ENCODE measurements around the gene IQCH. TPM values are rescaled to one million over a fixed set of nuclear protein-coding genes. Genes with fewer than 3 reads are reported as not detected.

The IQCH gene
- total RNA-seq, 2 donors from 2014 or later = 3.6 to 3.7 TPM

- DNase-seq (no peak), ATAC-seq (replicated peaks in 1 of 2) (no peak)
- Mint-ChIP-seq H3K9me3 (no peaks in the 10 kb centered on the region), H3K27ac (no peak overlapping the region), H3K27me3 (ENCODE audit: low read depth) (no peaks in the 10 kb centered on the region), H3K4me1 (ENCODE audit: low read depth) (peaks cover 7% of the 10 kb centered on the region), H3K4me3 (no peak overlapping the region), H3K36me3 (ENCODE audit: insufficient read depth in 2 of 2) (no peaks in the 10 kb centered on the region)
These were observed 126.9 kb downstream of the IQCH start for GRCh38 chr15:67381416-67382045.

- Mint-ChIP-seq H3K9me3 (no peaks in the 10 kb centered on the region), H3K4me1 (ENCODE audit: low read depth) (peaks cover 7% of the 10 kb centered on the region), H3K4me3 (no peak overlapping the region), H3K27ac (no peak overlapping the region), H3K27me3 (ENCODE audit: low read depth) (no peaks in the 10 kb centered on the region), H3K36me3 (ENCODE audit: insufficient read depth in 2 of 2) (no peaks in the 10 kb centered on the region)
- no peak for ATAC-seq (replicated peaks in 1 of 2)
- no peak for DNase-seq
These were observed 128.1 kb downstream of the IQCH start for GRCh38 chr15:67382723-67383122.

GRCh38 chr15:67383899-67384298, 129.3 kb downstream of the IQCH start:
- no peak for ATAC-seq (replicated peaks in 1 of 2)
- no peak overlapping the region for H3K27ac Mint-ChIP-seq
- H3K27me3 Mint-ChIP-seq (ENCODE audit: low read depth) = no peaks in the 10 kb centered on the region

GRCh38 chr15:67384761-67385160, 130.2 kb downstream of the IQCH start:
- peaks cover 7% of the 10 kb centered on the region for H3K4me1 Mint-ChIP-seq (ENCODE audit: low read depth)

More at GRCh38 chr15:67383899-67384298, 129.3 kb downstream of the IQCH start:
- Mint-ChIP-seq H3K9me3 (no peaks in the 10 kb centered on the region), H3K36me3 (ENCODE audit: insufficient read depth in 2 of 2) (no peaks in the 10 kb centered on the region), H3K4me3 (no peak overlapping the region), H3K4me1 (ENCODE audit: low read depth) (peaks cover 7% of the 10 kb centered on the region)
- DNase-seq = no peak

GRCh38 chr15:67385971-67386370, 131.4 kb downstream of the IQCH start:
- ATAC-seq (replicated peaks in 1 of 2) (no peak), DNase-seq (no peak)
- no peaks in the 10 kb centered on the region for H3K9me3 Mint-ChIP-seq
- peaks cover 2% of the 10 kb centered on the region for H3K4me1 Mint-ChIP-seq (ENCODE audit: low read depth)
- no peak overlapping the region for H3K27ac Mint-ChIP-seq
- H3K27me3 Mint-ChIP-seq (ENCODE audit: low read depth) = no peaks in the 10 kb centered on the region
- H3K36me3 Mint-ChIP-seq (ENCODE audit: insufficient read depth in 2 of 2) = no peaks in the 10 kb centered on the region
- H3K4me3 Mint-ChIP-seq = no peak overlapping the region

More at GRCh38 chr15:67384761-67385160, 130.2 kb downstream of the IQCH start:
- Mint-ChIP-seq H3K36me3 (ENCODE audit: insufficient read depth in 2 of 2) (no peaks in the 10 kb centered on the region), H3K27ac (no peak overlapping the region), H3K4me3 (no peak overlapping the region), H3K27me3 (ENCODE audit: low read depth) (no peaks in the 10 kb centered on the region), H3K9me3 (no peaks in the 10 kb centered on the region)
- no peak for ATAC-seq (replicated peaks in 1 of 2)
- DNase-seq = no peak

- no peak overlapping the region for H3K27ac Mint-ChIP-seq
- H3K4me1 Mint-ChIP-seq (ENCODE audit: low read depth) = no peaks in the 10 kb centered on the region
- no peaks in the 10 kb centered on the region for H3K36me3 Mint-ChIP-seq (ENCODE audit: insufficient read depth in 2 of 2)
- no peaks in the 10 kb centered on the region for H3K9me3 Mint-ChIP-seq
- H3K4me3 Mint-ChIP-seq = no peak overlapping the region
- DNase-seq (no peak), ATAC-seq (replicated peaks in 1 of 2) (no peak)
- H3K27me3 Mint-ChIP-seq (ENCODE audit: low read depth) = peaks cover 5% of the 10 kb centered on the region
These were observed 132.4 kb downstream of the IQCH start for GRCh38 chr15:67386947-67387346.

GRCh38 chr15:67389975-67390374, 135.4 kb downstream of the IQCH start:
- no peak for ATAC-seq (replicated peaks in 1 of 2)
- H3K27me3 Mint-ChIP-seq (ENCODE audit: low read depth) = peaks cover 12% of the 10 kb centered on the region
- H3K4me3 Mint-ChIP-seq = no peak overlapping the region
- H3K4me1 Mint-ChIP-seq (ENCODE audit: low read depth) = no peaks in the 10 kb centered on the region
- no peaks in the 10 kb centered on the region for H3K36me3 Mint-ChIP-seq (ENCODE audit: insufficient read depth in 2 of 2)
- H3K9me3 Mint-ChIP-seq = no peaks in the 10 kb centered on the region
- no peak overlapping the region for H3K27ac Mint-ChIP-seq
- no peak for DNase-seq

GRCh38 chr15:67394873-67395639, 140.5 kb downstream of the IQCH start:
- DNase-seq (no peak), ATAC-seq (replicated peaks in 1 of 2) (no peak)
- Mint-ChIP-seq H3K27ac (no peak overlapping the region), H3K9me3 (no peaks in the 10 kb centered on the region), H3K27me3 (ENCODE audit: low read depth) (peaks cover 17% of the 10 kb centered on the region), H3K4me3 (no peak overlapping the region), H3K4me1 (ENCODE audit: low read depth) (no peaks in the 10 kb centered on the region), H3K36me3 (ENCODE audit: insufficient read depth in 2 of 2) (no peaks in the 10 kb centered on the region)

GRCh38 chr15:67396114-67396513, 141.5 kb downstream of the IQCH start:
- no peak overlapping the region for H3K27ac Mint-ChIP-seq
- peaks cover 17% of the 10 kb centered on the region for H3K27me3 Mint-ChIP-seq (ENCODE audit: low read depth)
- no peaks in the 10 kb centered on the region for H3K4me1 Mint-ChIP-seq (ENCODE audit: low read depth)
- no peaks in the 10 kb centered on the region for H3K9me3 Mint-ChIP-seq
- no peak for DNase-seq
- no peak overlapping the region for H3K4me3 Mint-ChIP-seq
- no peaks in the 10 kb centered on the region for H3K36me3 Mint-ChIP-seq (ENCODE audit: insufficient read depth in 2 of 2)
- ATAC-seq (replicated peaks in 1 of 2) = no peak

GRCh38 chr15:67397139-67397538, 142.6 kb downstream of the IQCH start:
- Mint-ChIP-seq H3K4me1 (ENCODE audit: low read depth) (no peaks in the 10 kb centered on the region), H3K4me3 (no peak overlapping the region), H3K9me3 (no peaks in the 10 kb centered on the region), H3K36me3 (ENCODE audit: insufficient read depth in 2 of 2) (no peaks in the 10 kb centered on the region), H3K27me3 (ENCODE audit: low read depth) (peaks cover 10% of the 10 kb centered on the region), H3K27ac (no peak overlapping the region)
- ATAC-seq (replicated peaks in 1 of 2) (no peak), DNase-seq (no peak)

- H3K27me3 Mint-ChIP-seq (ENCODE audit: low read depth) = peaks cover 9% of the 10 kb centered on the region
- no peak overlapping the region for H3K27ac Mint-ChIP-seq
- ATAC-seq (replicated peaks in 1 of 2) (no peak), DNase-seq (no peak)
- no peaks in the 10 kb centered on the region for H3K4me1 Mint-ChIP-seq (ENCODE audit: low read depth)
- no peaks in the 10 kb centered on the region for H3K9me3 Mint-ChIP-seq
- H3K4me3 Mint-ChIP-seq = no peak overlapping the region
- no peaks in the 10 kb centered on the region for H3K36me3 Mint-ChIP-seq (ENCODE audit: insufficient read depth in 2 of 2)
These were observed 145.3 kb downstream of the IQCH start for GRCh38 chr15:67399925-67400324.

GRCh38 chr15:67400890-67401289, 146.3 kb downstream of the IQCH start:
- Mint-ChIP-seq H3K4me3 (no peak overlapping the region), H3K27me3 (ENCODE audit: low read depth) (peaks cover 5% of the 10 kb centered on the region), H3K4me1 (ENCODE audit: low read depth) (no peaks in the 10 kb centered on the region), H3K27ac (no peak overlapping the region), H3K9me3 (no peaks in the 10 kb centered on the region), H3K36me3 (ENCODE audit: insufficient read depth in 2 of 2) (no peaks in the 10 kb centered on the region)
- DNase-seq (no peak), ATAC-seq (replicated peaks in 1 of 2) (no peak)

- Mint-ChIP-seq H3K27ac (no peak overlapping the region), H3K36me3 (ENCODE audit: insufficient read depth in 2 of 2) (no peaks in the 10 kb centered on the region), H3K27me3 (ENCODE audit: low read depth) (peaks cover 5% of the 10 kb centered on the region), H3K4me3 (no peak overlapping the region), H3K4me1 (ENCODE audit: low read depth) (no peaks in the 10 kb centered on the region), H3K9me3 (no peaks in the 10 kb centered on the region)
- ATAC-seq (replicated peaks in 1 of 2) = no peak
- no peak for DNase-seq
These were observed 146.8 kb downstream of the IQCH start for GRCh38 chr15:67401336-67401735.

Measured in activated T-cell treated with anti-CD3 and anti-CD28 coated beads, Interleukin-2, amount 50 U/mL, for 72 hours (primary cell).